KMS-11 (cell line): Measurements from ENCODE around the gene NRG3.

Source experiments
- H2AFZ ChIP-seq: fragments of 200-600 bp; sonication (generic); 2 replicates; pipeline ENCODE4 v1.6.1; 2016; ENCODE audit warnings: antibody characterized with exemption, mixed run types, low read depth
- H3K27ac ChIP-seq: fragments of 200-600 bp; sonication (generic); 2 replicates; pipeline ENCODE4 v1.6.1; 2016; ENCODE audit warnings: mild to moderate bottlenecking, mixed run types
- H3K27me3 ChIP-seq: fragments of 200-600 bp; sonication (generic); 2 replicates; pipeline ENCODE4 v1.6.1; 2017; ENCODE audit warnings: mild to moderate bottlenecking, low read depth, mixed run types, moderate library complexity; ENCODE audit not compliant: insufficient read depth
- H3K36me3 ChIP-seq: fragments of 200-600 bp; sonication (generic); 2 replicates; pipeline ENCODE4 v1.6.1; 2017; ENCODE audit warnings: mild to moderate bottlenecking, mixed run types; ENCODE audit not compliant: insufficient read depth
- H3K4me1 ChIP-seq: fragments of 200-600 bp; sonication (generic); 2 replicates; pipeline ENCODE4 v1.6.1; 2016; ENCODE audit warnings: mild to moderate bottlenecking, low read depth, mixed run types; ENCODE audit not compliant: poor library complexity, severe bottlenecking
- H3K4me2 ChIP-seq: fragments of 200-600 bp; sonication (generic); 2 replicates; pipeline ENCODE4 v1.7.0; 2016; ENCODE audit warnings: mild to moderate bottlenecking, mixed run types
- H3K4me3 ChIP-seq: fragments of 200-600 bp; sonication (generic); IDR thresholded peaks from 2 replicates; pipeline ENCODE4 v1.6.1; 2017; ENCODE audit warnings: low read depth, low read length, mixed read lengths; ENCODE audit not compliant: insufficient read depth
- H3K79me2 ChIP-seq: fragments of 200-600 bp; sonication (generic); 2 replicates; pipeline ENCODE4 v1.6.1; 2016; ENCODE audit warnings: low read depth, mixed run types; ENCODE audit not compliant: insufficient read depth
- H3K9ac ChIP-seq: fragments of 200-600 bp; sonication (generic); 2 replicates; pipeline ENCODE4 v1.6.1; 2016; ENCODE audit warnings: mild to moderate bottlenecking, mixed run types
- H4K20me1 ChIP-seq: fragments of 200-600 bp; sonication (generic); 2 replicates; pipeline ENCODE4 v1.6.1; 2016; ENCODE audit warnings: mild to moderate bottlenecking, mixed run types; ENCODE audit not compliant: insufficient read depth
- TF ChIP-seq, protein P1 (sequence below): fragments of 200-600 bp; sonication (generic); conservative IDR thresholded peaks from 2 replicates; pipeline ENCODE4 v1.6.1; 2017; ENCODE audit warnings: low read depth, mild to moderate bottlenecking, antibody characterized with exemption, low read length, moderate library complexity, mixed read lengths

NRG3 gene

DNA sequence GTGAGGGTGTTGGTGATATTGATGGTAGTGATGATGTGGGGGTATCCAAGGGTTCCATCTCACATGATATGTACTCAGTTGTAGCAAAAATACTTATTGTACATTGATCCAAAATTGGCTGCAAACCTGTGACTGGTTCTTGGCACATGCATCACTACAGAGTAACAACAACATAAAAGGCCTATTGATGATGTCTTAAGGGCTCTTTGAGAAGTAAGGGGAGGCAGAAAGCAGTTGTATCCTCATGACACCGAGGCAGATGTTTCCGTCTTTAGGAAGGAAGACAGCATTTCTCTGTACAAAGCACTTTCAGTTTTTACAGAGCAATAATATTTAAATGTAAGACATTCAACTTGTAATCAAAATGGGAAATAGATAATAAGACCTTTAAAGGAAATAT, 34.5 kb downstream of the NRG3 start:
- Histone ChIP-seq H3K36me3 (no peaks in the 10 kb centered on the region), H3K27ac (no peak overlapping the region), H3K9ac (no peak overlapping the region), H3K4me2 (no peak overlapping the region), H3K79me2 (no peaks in the 10 kb centered on the region), H2AFZ (no peak overlapping the region), H3K27me3 (no peaks in the 10 kb centered on the region), H3K4me1 (no peaks in the 10 kb centered on the region), H3K4me3 (no peak overlapping the region), H4K20me1 (no peaks in the 10 kb centered on the region)
- TF ChIP-seq, protein P1, sequence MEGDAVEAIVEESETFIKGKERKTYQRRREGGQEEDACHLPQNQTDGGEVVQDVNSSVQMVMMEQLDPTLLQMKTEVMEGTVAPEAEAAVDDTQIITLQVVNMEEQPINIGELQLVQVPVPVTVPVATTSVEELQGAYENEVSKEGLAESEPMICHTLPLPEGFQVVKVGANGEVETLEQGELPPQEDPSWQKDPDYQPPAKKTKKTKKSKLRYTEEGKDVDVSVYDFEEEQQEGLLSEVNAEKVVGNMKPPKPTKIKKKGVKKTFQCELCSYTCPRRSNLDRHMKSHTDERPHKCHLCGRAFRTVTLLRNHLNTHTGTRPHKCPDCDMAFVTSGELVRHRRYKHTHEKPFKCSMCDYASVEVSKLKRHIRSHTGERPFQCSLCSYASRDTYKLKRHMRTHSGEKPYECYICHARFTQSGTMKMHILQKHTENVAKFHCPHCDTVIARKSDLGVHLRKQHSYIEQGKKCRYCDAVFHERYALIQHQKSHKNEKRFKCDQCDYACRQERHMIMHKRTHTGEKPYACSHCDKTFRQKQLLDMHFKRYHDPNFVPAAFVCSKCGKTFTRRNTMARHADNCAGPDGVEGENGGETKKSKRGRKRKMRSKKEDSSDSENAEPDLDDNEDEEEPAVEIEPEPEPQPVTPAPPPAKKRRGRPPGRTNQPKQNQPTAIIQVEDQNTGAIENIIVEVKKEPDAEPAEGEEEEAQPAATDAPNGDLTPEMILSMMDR = no peak

DNA sequence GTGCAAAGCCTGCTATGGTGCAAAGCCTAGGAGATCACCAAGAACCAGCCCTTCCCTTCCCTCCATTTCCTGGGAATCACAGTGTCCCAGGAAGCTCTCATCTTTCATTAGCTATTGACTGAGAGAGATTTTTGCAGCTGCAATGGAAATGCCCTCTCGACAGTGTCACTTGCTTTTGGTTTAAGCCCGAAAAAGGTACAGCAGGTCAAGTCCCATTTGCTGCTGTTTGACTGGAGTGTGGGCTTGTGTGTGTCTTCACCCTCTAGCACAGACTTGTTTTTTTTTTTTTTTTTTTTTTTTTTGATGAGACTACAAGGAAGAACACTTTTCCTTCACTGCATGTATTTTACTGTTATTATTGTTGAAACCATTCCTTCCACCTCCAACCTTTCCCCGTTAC, 36.3 kb downstream of the NRG3 start:
- H3K4me1 ChIP-seq = no peaks in the 10 kb centered on the region
- H3K79me2 ChIP-seq = no peaks in the 10 kb centered on the region
- H2AFZ ChIP-seq = no peak overlapping the region
- H3K36me3 ChIP-seq = no peaks in the 10 kb centered on the region
- H3K27me3 ChIP-seq = no peaks in the 10 kb centered on the region
- no peak overlapping the region for H3K4me2 ChIP-seq
- H3K27ac ChIP-seq = no peak overlapping the region
- H3K9ac ChIP-seq = no peak overlapping the region
- TF ChIP-seq, protein P1 = no peak
- H3K4me3 ChIP-seq = no peak overlapping the region
- H4K20me1 ChIP-seq = no peaks in the 10 kb centered on the region

DNA sequence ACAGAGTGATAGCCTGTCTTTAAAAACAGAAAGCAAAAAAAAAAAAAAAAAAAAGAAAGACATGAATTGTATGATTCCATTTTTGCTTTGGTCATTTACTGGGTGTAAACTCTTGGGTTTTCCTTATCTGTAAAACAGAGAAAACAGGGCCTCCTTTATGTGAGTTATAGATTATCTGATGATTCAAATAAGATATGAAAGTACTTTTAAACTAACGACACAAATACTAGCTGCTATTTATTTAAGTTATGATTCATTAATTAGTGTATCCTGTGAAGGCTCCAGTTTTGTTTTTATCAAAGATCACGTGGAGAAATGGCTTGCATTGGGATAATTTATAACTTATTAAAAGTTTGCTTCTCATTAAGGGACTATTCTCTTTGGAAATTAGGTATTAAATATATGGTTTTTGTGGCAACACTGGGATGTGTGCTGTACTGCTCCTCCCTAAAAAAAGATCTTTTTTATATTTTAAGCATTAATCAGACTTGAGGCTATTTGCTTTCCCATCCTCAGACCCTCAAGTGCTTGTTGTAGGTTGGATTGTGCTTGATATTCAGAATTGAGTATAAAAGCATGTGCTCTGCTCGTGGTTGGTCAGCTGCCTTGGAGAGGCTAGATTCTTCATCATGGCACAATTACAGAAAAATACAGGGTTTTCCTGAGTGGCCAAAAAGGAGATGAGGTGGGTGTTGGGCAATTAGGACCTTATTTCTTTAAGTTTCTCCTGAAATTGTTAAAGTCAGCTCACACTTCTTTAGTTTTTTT, 39.9 kb downstream of the NRG3 start:
- Histone ChIP-seq H3K36me3 (no peaks in the 10 kb centered on the region), H3K79me2 (no peaks in the 10 kb centered on the region), H3K4me3 (no peak overlapping the region), H3K9ac (no peak overlapping the region), H3K27ac (no peak overlapping the region), H3K27me3 (no peaks in the 10 kb centered on the region), H3K4me2 (no peak overlapping the region), H3K4me1 (no peaks in the 10 kb centered on the region), H4K20me1 (no peaks in the 10 kb centered on the region), H2AFZ (no peak overlapping the region)
- TF ChIP-seq, protein P1 = no peak

DNA sequence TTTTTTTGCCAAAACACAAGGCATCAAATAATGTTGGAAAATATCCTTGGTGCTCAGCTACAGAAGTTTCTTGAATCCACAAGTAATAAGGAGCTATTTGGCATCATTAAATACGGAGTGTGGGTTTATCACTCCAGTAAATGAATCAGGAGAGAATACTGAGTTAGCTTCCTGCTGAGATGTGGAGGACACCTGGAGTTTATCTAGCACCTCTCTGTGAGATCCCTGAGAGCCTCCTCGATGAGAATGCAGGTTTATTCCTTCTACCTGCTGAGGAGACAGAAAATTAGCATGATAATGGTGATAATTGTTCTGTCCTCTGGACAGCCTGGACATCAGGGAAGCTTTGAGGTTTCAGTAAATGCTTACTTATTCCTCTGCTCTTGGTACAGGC, 40.5 kb downstream of the NRG3 start:
- Histone ChIP-seq H3K4me2 (no peak overlapping the region), H3K27me3 (no peaks in the 10 kb centered on the region), H2AFZ (no peak overlapping the region), H3K9ac (no peak overlapping the region), H3K4me1 (no peaks in the 10 kb centered on the region), H3K27ac (no peak overlapping the region), H3K4me3 (no peak overlapping the region), H3K36me3 (no peaks in the 10 kb centered on the region), H3K79me2 (no peaks in the 10 kb centered on the region), H4K20me1 (no peaks in the 10 kb centered on the region)
- TF ChIP-seq, protein P1 = no peak
